ENCODE results near the gene CCDC154.
"Not testable (repeated sequence)": the region's sequence is repeated elsewhere in the genome, so short reads cannot be mapped to it uniquely, and the experiment has no call there.

The CCDC154 gene

GRCh38 chr16:1474796-1475551 lies 30.6 kb upstream of the CCDC154 start, which contains the start of gene CLCN7:
TSS of gene CLCN7 (minus strand) at chr16:1475028. CDS start at chr16:1474974, 54 bp downstream.
- H3K4me3 ChIP-seq = peak within 1 kb of the TSS; percentile 68 to 100 (median 96)
- peak within 1 kb of the TSS; percentile 85 to 99 (median 98) for H3K27ac ChIP-seq

GRCh38 chr16:1474082-1474795 lies 29.9 kb upstream of the CCDC154 start:
- H3K27ac ChIP-seq = peak overlapping the region; percentile 75 to 99 (median 98)
- H3K4me3 ChIP-seq = peak overlapping the region; percentile 68 to 100 (median 96)

GRCh38 chr16:1472974-1473373 lies 28.6 kb upstream of the CCDC154 start:
- no peak overlapping the region for H3K4me3 ChIP-seq
- H3K27ac ChIP-seq = peak overlapping the region in 3 of 21 experiments; percentile 8 to 18 (median 16)

GRCh38 chr16:1471569-1472194 lies 27.3 kb upstream of the CCDC154 start:
- Histone ChIP-seq H3K4me3 (no peak overlapping the region), H3K27ac (peak overlapping the region in 16 of 21 experiments; percentile 8 to 82 (median 70))

GRCh38 chr16:1470481-1471251 lies 26.3 kb upstream of the CCDC154 start:
- H3K27ac ChIP-seq = peak overlapping the region; percentile 14 to 82 (median 66)

GRCh38 chr16:1469693-1470201 lies 25.4 kb upstream of the CCDC154 start:
- peak overlapping the region in 11 of 21 experiments; percentile 8 to 82 (median 66) for H3K27ac ChIP-seq
- H3K4me3 ChIP-seq = no peak overlapping the region

More at GRCh38 chr16:1470481-1471251, 26.3 kb upstream of the CCDC154 start:
- H3K4me3 ChIP-seq = no peak overlapping the region

GRCh38 chr16:1469141-1469540 lies 24.8 kb upstream of the CCDC154 start:
- not testable (repeated sequence) for H3K4me3 ChIP-seq
- peak overlapping the region in 3 of 21 experiments; percentile 8 to 74 (median 65) for H3K27ac ChIP-seq

- H3K27ac ChIP-seq = no peak overlapping the region
- no peak overlapping the region for H3K4me3 ChIP-seq
These were observed 24.1 kb upstream of the CCDC154 start for GRCh38 chr16:1468426-1468810.

GRCh38 chr16:1466968-1467521 lies 22.7 kb upstream of the CCDC154 start:
- no peak overlapping the region for H3K27ac ChIP-seq
- no peak overlapping the region for H3K4me3 ChIP-seq

- Histone ChIP-seq H3K4me3 (no peak overlapping the region), H3K27ac (no peak overlapping the region)
These were observed 21.7 kb upstream of the CCDC154 start for GRCh38 chr16:1466054-1466453.

GRCh38 chr16:1465567-1465915 lies 21.2 kb upstream of the CCDC154 start:
- H3K4me3 ChIP-seq = no peak overlapping the region
- peak overlapping the region in 1 of 21 experiments; percentile 56 for H3K27ac ChIP-seq

GRCh38 chr16:1464894-1465566 lies 20.7 kb upstream of the CCDC154 start:
- no peak overlapping the region for H3K4me3 ChIP-seq
- peak overlapping the region in 1 of 21 experiments; percentile 56 for H3K27ac ChIP-seq

GRCh38 chr16:1464196-1464893 lies 20.0 kb upstream of the CCDC154 start:
- Histone ChIP-seq H3K4me3 (no peak overlapping the region), H3K27ac (peak overlapping the region in 1 of 21 experiments; percentile 56)

- Histone ChIP-seq H3K4me3 (no peak overlapping the region), H3K27ac (peak overlapping the region in 1 of 21 experiments; percentile 27)
These were observed 16.8 kb upstream of the CCDC154 start for GRCh38 chr16:1461146-1461545.

GRCh38 chr16:1460602-1461138 lies 16.3 kb upstream of the CCDC154 start:
- Histone ChIP-seq H3K27ac (no peak overlapping the region), H3K4me3 (no peak overlapping the region)

GRCh38 chr16:1459967-1460366 lies 15.6 kb upstream of the CCDC154 start:
- Histone ChIP-seq H3K4me3 (no peak overlapping the region), H3K27ac (no peak overlapping the region)

GRCh38 chr16:1458977-1459341 lies 14.6 kb upstream of the CCDC154 start:
- no peak overlapping the region for H3K4me3 ChIP-seq

More at GRCh38 chr16:1458977-1459341, 14.6 kb upstream of the CCDC154 start:
- H3K27ac ChIP-seq = peak overlapping the region in 1 of 21 experiments; percentile 24

All from skin epidermis (tissue), 12 donors.